ENCODE results near the gene ANGPTL8. TPM values are rescaled to one million over a fixed set of nuclear protein-coding genes. Genes with fewer than 3 reads are reported as not detected.
A peak's percentile ranks its signal among the peaks of the same experiment; 100 is the strongest.

The ANGPTL8 gene
- total and polyA plus RNA-seq, 2 of the 13 experiments (the other 11 are each of a cell fraction or from before 2014, with no cell fraction given): 27.3 to 243 TPM

GRCh38 chr19:11265785-11266236 is 26.4 kb downstream of the ANGPTL8 start (continued):
- peak; percentile 99; the same call in 1 of the 2 replicates for TF ChIP-seq MIER3 (CRISPR knock-in tag; IDR thresholded peaks at IDR 0.05; ENCODE audit: borderline replicate concordance)
- peak; percentile 49; the same call in 1 of the 2 replicates for TF ChIP-seq GLI4 (CRISPR knock-in tag; IDR thresholded peaks at IDR 0.05; ENCODE audit: borderline replicate concordance)
- no peak for TF ChIP-seq RAD51 (IDR thresholded peaks at IDR 0.05; ENCODE audit: borderline replicate concordance)
- peak; percentile 89 for TF ChIP-seq ZNF136 (CRISPR knock-in tag; IDR thresholded peaks at IDR 0.05; ENCODE audit: low read depth)
- peak; percentile 57; the same call in 1 of the 2 replicates for TF ChIP-seq ZNF773 (CRISPR knock-in tag; IDR thresholded peaks at IDR 0.05; ENCODE audit: borderline replicate concordance)
- TF ChIP-seq ZNF446 (CRISPR knock-in tag; IDR thresholded peaks at IDR 0.05): no peak; the same call in 1 of the 2 replicates
- no peak for TF ChIP-seq ATM (IDR thresholded peaks at IDR 0.05; ENCODE audit: borderline replicate concordance)
- no peak for TF ChIP-seq LRRFIP1 (CRISPR knock-in tag; conservative IDR thresholded peaks at IDR 0.05)
- peak; percentile 72; the same call in 1 of the 2 replicates for TF ChIP-seq ZNF709 (CRISPR knock-in tag; IDR thresholded peaks at IDR 0.05)
- TF ChIP-seq SIX1 (CRISPR knock-in tag; IDR thresholded peaks at IDR 0.05; ENCODE audit: borderline replicate concordance): peak; percentile 47; the same call in 1 of the 2 replicates
- no peak for TF ChIP-seq ZNF468 (CRISPR knock-in tag; IDR thresholded peaks at IDR 0.05)
- peak; percentile 95 for TF ChIP-seq ZKSCAN8 (CRISPR knock-in tag; IDR thresholded peaks at IDR 0.05; ENCODE audit: borderline replicate concordance)
- peak; percentile 78 for TF ChIP-seq CEBPG (CRISPR knock-in tag; IDR thresholded peaks at IDR 0.05)
- TF ChIP-seq REXO4 (CRISPR knock-in tag; IDR thresholded peaks at IDR 0.05; ENCODE audit: borderline replicate concordance): no peak; the same call in 1 of the 2 replicates
- TF ChIP-seq MAFK (conservative IDR thresholded peaks at IDR 0.05 in 1 of 2, IDR thresholded peaks at IDR 0.05 in 1 of 2; ENCODE audit: low read length in 2 of 2): peak; percentile 56 to 65
- TF ChIP-seq ZNF672 (CRISPR knock-in tag; IDR thresholded peaks at IDR 0.05): no peak
- no peak for TF ChIP-seq ZNF496 (CRISPR knock-in tag; IDR thresholded peaks at IDR 0.05; ENCODE audit: insufficient replicate concordance)
- peak; percentile 77; the same call in 1 of the 2 replicates for TF ChIP-seq ZSCAN5A (CRISPR knock-in tag; IDR thresholded peaks at IDR 0.05; ENCODE audit: borderline replicate concordance)
- no peak for TF ChIP-seq ATRX (CRISPR knock-in tag; IDR thresholded peaks at IDR 0.05; ENCODE audit: borderline replicate concordance)
- no peak for TF ChIP-seq TRIM22 (IDR thresholded peaks at IDR 0.05)
- peak; percentile 85 for TF ChIP-seq NR0B2 (CRISPR knock-in tag; IDR thresholded peaks at IDR 0.05)
- peak; percentile 84 for TF ChIP-seq ZNF644 (CRISPR knock-in tag; IDR thresholded peaks at IDR 0.05; ENCODE audit: low read depth)
- TF ChIP-seq RCOR2 (CRISPR knock-in tag; IDR thresholded peaks at IDR 0.05): peak; percentile 96
- TF ChIP-seq MBNL3 (CRISPR knock-in tag; conservative IDR thresholded peaks at IDR 0.05): no peak
- TF ChIP-seq CHD4 (IDR thresholded peaks at IDR 0.05; ENCODE audit: borderline replicate concordance, low read length): no peak
- peak; percentile 100 for TF ChIP-seq TFAP4 (IDR thresholded peaks at IDR 0.05; ENCODE audit: borderline replicate concordance, low read depth)

All from HepG2 (cell line).